HL-60 (cell line): ENCODE results near the gene CLEC11A.

Experiments used
- CTCF ChIP-seq: IDR thresholded peaks from one replicate; pipeline ENCODE4 v1.5.1; 2011; ENCODE audit warnings: low read length, control low read depth, inconsistent platforms; ENCODE audit not compliant: insufficient read depth
- GABPA ChIP-seq: IDR thresholded peaks from 2 replicates; pipeline ENCODE4 v1.6.1; 2012; ENCODE audit warnings: low read depth
- POLR2AphosphoS5 ChIP-seq: IDR thresholded peaks from 2 replicates; pipeline ENCODE4 v1.6.1; 2012; ENCODE audit warnings: low read depth
- REST ChIP-seq: IDR thresholded peaks from 2 replicates; pipeline ENCODE4 v1.6.1; 2012; ENCODE audit warnings: low read depth; ENCODE audit not compliant: insufficient replicate concordance
- SPI1 ChIP-seq: IDR thresholded peaks from 2 replicates; pipeline ENCODE4 v1.6.1; 2012; ENCODE audit warnings: low read depth, mild to moderate bottlenecking, borderline replicate concordance

GRCh38 chr19:50702158-50702870, 20.9 kb upstream of the CLEC11A start:
- no peak for TF ChIP-seq GABPA
- no peak for TF ChIP-seq CTCF
- TF ChIP-seq POLR2AphosphoS5: no peak
- TF ChIP-seq REST: no peak
- no peak for TF ChIP-seq SPI1
